Erythroblast (primary cell): ENCODE data around the gene CCDC197.

Experiments
- GATA1 ChIP-seq: IDR thresholded peaks from 2 replicates; pipeline ENCODE4 v1.6.1; 2011; ENCODE audit warnings: low read depth, mild to moderate bottlenecking, control low read depth, low read length, moderate library complexity
- POLR2A ChIP-seq: IDR thresholded peaks from 2 replicates; pipeline ENCODE4 v1.6.1; 2011; ENCODE audit warnings: mild to moderate bottlenecking, low read length

DNA sequence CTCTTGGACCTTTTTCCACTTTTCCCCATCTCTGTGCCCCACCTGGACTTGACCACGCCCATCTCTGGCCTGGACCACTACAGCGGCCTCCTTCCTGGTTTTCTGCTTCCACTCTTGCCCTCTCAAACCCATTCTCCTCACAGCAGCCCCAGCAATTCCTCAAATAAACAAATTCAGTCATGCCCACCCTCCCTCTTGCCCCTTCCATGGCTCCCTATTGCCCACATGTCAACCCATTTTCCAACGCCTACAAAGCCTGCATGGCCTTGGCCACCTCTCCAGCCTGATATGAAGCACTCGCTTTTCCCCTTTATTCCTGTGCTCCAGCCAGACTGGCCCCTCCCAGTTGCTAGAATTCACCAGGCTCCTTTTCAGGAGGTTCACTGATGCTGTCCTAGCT lies 23.2 kb downstream of the CCDC197 start:
- TF ChIP-seq POLR2A (no peak), GATA1 (no peak)
